GM03348 (cell line): ENCODE measurements around the gene TLR10.
A peak's percentile ranks its signal among the peaks of the same experiment; 100 is the strongest.
"Not testable (repeated sequence)": the region's sequence is repeated elsewhere in the genome, so short reads cannot be mapped to it uniquely, and the experiment has no call there.

Experiments used
- DNase-seq: peaks from one replicate; pipeline ENCODE4 v3.0.0; 2012; ENCODE audit warnings: low spot score

Gene TLR10

GRCh38 chr4:38802561-38803355 lies 20.0 kb upstream of the TLR10 start:
- no peak for DNase-seq

GRCh38 chr4:38800961-38801450 lies 18.2 kb upstream of the TLR10 start:
- no peak for DNase-seq

DNA sequence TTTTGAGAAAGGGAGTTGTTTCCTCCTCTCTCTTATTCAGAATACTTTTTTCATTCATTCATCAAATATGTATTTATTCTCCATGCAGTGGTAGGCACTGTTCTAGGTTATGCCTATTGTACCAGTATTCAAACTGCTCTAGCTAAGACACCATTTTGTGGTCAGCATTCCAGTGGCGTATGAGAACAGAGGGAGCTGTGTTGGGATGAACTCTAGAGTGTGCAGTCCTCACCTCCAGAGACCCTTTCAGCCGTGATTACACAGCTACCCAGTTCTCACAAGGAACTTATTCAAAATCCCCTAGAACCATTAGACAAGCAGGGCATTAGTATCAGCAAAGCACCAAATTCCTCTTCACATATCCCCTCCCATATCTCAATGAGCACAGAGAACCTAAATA lies 17.6 kb upstream of the TLR10 start:
- no peak for DNase-seq

- no peak for DNase-seq
These were observed 12.3 kb upstream of the TLR10 start for GRCh38 chr4:38795087-38795486.

GRCh38 chr4:38794051-38794450 lies 11.3 kb upstream of the TLR10 start:
- no peak for DNase-seq

GRCh38 chr4:38791010-38791409 lies 8.2 kb upstream of the TLR10 start:
- no peak for DNase-seq

GRCh38 chr4:38788317-38788716 lies 5.5 kb upstream of the TLR10 start:
- peak; percentile 6 for DNase-seq

DNA sequence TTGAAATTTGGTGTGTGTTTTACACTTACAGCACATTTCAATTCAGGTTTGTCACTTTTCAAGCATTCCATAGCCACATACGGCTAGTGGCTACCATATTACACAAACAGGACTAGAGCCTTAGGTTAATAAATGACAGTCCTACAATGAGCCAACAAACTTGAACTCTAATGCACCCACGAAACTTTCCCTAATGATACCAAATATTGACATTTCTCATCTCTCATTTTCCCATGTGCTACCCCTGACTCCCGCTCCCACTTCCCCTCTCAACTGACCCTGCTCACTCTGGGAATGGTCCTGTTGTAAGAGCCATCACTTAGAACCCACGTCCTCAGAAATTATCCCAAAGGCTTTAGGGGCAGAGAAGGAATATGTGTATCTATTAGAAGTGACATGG lies 4.9 kb upstream of the TLR10 start:
- DNase-seq = no peak

GRCh38 chr4:38785901-38786402 lies 3.2 kb upstream of the TLR10 start:
- DNase-seq = no peak

GRCh38 chr4:38785041-38785790 lies 2.4 kb upstream of the TLR10 start:
- DNase-seq = no peak

DNA sequence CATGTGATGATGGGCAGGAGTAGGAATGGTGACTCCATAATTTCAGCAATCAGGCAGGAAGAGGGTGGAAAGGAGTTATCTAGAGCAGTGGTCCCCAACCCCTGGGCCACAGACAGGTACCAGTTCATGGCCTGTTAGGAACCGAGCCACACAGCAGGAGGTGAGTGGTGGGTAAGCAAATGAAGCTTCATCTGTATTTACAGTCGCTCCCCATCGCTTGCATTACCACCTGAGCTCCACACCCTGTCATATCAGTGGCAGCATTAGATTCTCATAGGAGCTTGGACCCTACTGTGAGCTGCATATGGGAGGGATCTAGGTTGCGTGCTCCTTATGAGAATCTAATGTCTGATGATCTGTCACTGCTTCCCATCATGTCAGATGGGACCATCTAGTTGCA lies 1.4 kb upstream of the TLR10 start:
- DNase-seq = no peak

DNA sequence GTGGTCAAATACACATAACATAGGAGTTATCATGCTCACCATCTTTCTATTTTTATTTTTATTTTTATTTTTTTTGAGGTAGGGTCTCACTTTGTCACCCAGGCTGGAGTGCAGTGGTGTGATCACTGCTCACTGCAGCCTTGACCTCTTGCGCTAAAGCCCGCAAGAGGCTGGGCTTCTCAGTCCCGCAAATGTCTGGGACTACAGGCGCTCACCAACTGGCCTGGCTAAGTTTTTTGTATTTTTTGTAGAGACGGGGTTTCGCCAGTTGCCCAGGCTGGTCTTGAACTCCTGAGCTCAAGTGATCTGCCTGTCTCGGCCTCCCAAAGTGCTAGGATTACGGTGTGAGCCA lies 295 bp upstream of the TLR10 start:
- DNase-seq = no peak

DNA sequence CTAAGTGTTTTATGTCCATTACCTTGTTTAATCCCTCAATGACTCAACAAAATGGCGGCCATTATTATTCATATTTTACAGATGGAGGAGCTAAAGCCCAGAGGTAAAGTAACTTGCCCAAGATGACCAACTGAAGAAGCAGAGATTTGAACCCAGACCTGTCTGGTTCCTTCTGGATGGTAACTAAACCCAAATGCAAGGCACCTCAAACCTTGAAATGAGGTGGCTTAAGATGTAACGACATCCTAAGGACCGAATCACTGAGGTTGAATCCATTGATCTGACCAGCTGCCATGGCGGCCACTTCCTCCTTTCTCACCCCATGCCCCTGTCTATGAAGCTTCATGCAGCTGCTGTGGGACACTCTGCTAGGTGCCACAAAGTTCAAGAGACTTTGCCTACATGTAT lies 932 bp downstream of the TLR10 start:
- DNase-seq = no peak

- no peak for DNase-seq
These were observed 1.8 kb downstream of the TLR10 start for GRCh38 chr4:38780833-38781484.

DNA sequence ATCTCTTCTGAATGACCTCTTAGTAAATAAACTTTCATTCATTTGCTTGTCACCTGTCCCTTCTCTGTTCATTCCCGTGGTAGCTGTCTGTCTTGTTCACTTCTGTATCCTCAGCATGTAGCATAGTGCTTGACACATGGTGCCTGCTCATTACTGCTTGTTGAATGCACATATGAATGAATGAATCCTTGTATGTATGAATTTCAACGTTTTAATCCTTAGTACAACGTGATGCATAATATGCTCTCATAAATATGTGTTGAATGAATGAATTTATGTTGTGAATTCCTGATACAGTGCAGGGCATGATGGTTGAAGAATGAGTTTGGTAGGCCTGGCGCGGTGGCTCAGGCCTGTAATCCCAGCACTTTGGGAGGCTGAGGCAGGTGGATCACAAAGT lies 3.0 kb downstream of the TLR10 start:
- no peak for DNase-seq

- not testable (repeated sequence) for DNase-seq
These were observed 4.9 kb downstream of the TLR10 start for GRCh38 chr4:38777925-38778324.

DNA sequence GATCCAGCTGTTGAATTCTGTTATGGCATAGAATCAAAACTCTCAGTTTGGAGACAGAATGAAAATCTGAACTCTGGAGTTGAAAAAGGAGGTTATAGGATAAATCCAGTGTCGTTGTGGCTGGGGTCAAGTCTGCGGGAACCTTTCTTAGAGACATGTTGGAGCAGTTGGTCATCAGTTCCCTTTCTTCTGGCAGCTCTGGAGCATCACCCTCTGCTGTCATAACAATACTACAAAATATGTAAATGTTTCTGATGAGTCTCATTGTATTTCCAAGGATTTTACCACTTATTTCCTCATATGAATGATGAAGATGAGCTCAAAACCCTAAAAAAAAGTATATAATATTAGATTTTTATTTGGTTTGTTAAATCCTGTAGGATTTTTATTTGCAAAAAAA lies 7.5 kb downstream of the TLR10 start:
- DNase-seq = no peak

DNA sequence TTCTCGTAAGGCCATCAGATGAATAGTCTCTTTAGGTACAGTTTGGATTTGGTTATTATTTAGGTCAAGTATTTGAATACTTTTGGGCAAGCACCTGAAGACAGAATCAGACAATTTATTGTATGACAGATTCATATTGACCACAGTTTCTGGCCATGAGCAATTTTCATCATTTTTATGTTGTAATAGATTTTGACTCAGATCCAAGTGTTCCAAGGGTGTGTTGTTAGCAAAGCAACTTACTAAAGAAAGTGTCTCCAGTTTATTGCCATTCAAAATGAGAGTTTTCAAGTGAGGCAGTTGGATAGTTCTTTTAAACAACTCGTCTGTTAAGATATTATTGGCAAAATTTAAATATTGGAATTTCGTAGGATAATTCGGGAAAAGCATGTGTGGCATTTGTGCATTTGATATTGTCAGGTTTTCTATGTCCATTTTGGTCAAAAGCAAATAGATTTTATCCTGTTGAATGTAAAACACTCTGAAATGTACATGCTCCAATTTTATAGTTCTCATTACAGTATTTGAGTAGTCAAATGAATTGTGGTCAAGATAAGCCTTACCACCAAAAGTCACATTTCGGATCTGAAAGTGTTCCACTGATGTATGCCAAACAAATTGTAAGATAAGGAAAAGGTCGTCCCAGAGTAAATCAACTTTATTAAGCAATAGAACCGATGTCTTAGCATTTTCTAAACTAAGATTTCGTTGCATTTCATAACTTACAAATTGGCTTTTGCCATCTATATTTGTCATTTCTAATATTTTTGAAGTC lies 8.4 kb downstream of the TLR10 start:
- DNase-seq = no peak

- not testable (repeated sequence) for DNase-seq
These were observed 12.5 kb downstream of the TLR10 start for GRCh38 chr4:38770281-38770680.

- no peak for DNase-seq
These were observed 12.9 kb downstream of the TLR10 start for GRCh38 chr4:38769857-38770256.

- no peak for DNase-seq
These were observed 13.3 kb downstream of the TLR10 start for GRCh38 chr4:38769441-38769840.

- DNase-seq = no peak
These were observed 13.8 kb downstream of the TLR10 start for GRCh38 chr4:38768968-38769394.
